CD14-positive monocyte (primary cell): ENCODE measurements around the gene CACNA1B. TPM values are rescaled to one million over a fixed set of nuclear protein-coding genes. Genes with fewer than 3 reads are reported as not detected.

Source experiments
- DNase-seq, 3 donors: peaks; one replicate each; pipeline ENCODE4 v3.0.0-alpha.2; 2011 to 2022
- H2AFZ ChIP-seq: 2 replicates; pipeline ENCODE4 v1.6.0; 2012; ENCODE audit warnings: mild to moderate bottlenecking, low read depth, low read length, inconsistent platforms; ENCODE audit not compliant: insufficient read depth, poor library complexity, severe bottlenecking
- H3K27ac ChIP-seq, 2 donors: 1 replicate in 1 of 2; 2 replicates in 1 of 2; pipeline ENCODE4 v1.5.1; 2012 to 2013; ENCODE audit warnings: low read length in 2 of 2, control low read depth in 1 of 2, inconsistent platforms in 1 of 2, low read depth in 1 of 2, mild to moderate bottlenecking in 1 of 2
- H3K27me3 ChIP-seq, 2 donors: one replicate each; pipeline versions ENCODE4 v1.6.0 to v1.6.1; 2011 to 2013; ENCODE audit warnings: low read length in 2 of 2; ENCODE audit not compliant: control insufficient read depth in 2 of 2, insufficient read depth in 2 of 2
- H3K36me3 ChIP-seq, 2 donors: replicated peaks in 1 of 2; 1 replicate in 1 of 2; 2 replicates in 1 of 2; pipeline versions ENCODE4 v1.5.1 to v1.6.1; 2012 to 2013; ENCODE audit warnings: low read length in 2 of 2, control low read depth in 1 of 2, inconsistent platforms in 1 of 2, mild to moderate bottlenecking in 1 of 2; ENCODE audit not compliant: insufficient read depth in 2 of 2, control insufficient read depth in 1 of 2
- H3K4me1 ChIP-seq, 2 donors: 1 replicate in 1 of 2; 2 replicates in 1 of 2; pipeline versions ENCODE4 v1.5.1 to v1.6.1; 2012 to 2013; ENCODE audit warnings: low read length in 2 of 2, control low read depth in 1 of 2, inconsistent platforms in 1 of 2, mild to moderate bottlenecking in 1 of 2, moderate library complexity in 1 of 2; ENCODE audit not compliant: insufficient read depth in 2 of 2, control insufficient read depth in 1 of 2
- H3K4me2 ChIP-seq: replicated peaks from 2 replicates; pipeline ENCODE3; 2012; ENCODE audit warnings: low read length, moderate library complexity, mild to moderate bottlenecking; ENCODE audit not compliant: poor library complexity, severe bottlenecking; ENCODE audit errors: extremely low read depth
- H3K4me3 ChIP-seq, 3 experiments: fragments of 200-600 bp in 1 of 3; sonication (generic) in 1 of 3; replicated peaks in 1 of 3; 1 replicate in 2 of 3; 2 replicates in 1 of 3; pipeline ENCODE4 v1.5.1; 2011 to 2013; ENCODE audit warnings: low read length in 3 of 3, mild to moderate bottlenecking in 3 of 3, control low read depth in 2 of 3, low read depth in 2 of 3, inconsistent platforms in 1 of 3, moderate library complexity in 1 of 3
- H3K79me2 ChIP-seq: 2 replicates; pipeline ENCODE4 v1.6.0; 2012; ENCODE audit warnings: mild to moderate bottlenecking, control low read depth, inconsistent platforms, low read length, moderate library complexity; ENCODE audit not compliant: insufficient read depth
- H3K9ac ChIP-seq: 2 replicates; pipeline ENCODE4 v1.6.0; 2017; ENCODE audit warnings: low read length, mild to moderate bottlenecking; ENCODE audit not compliant: insufficient read depth, poor library complexity, severe bottlenecking
- H3K9me3 ChIP-seq, 2 donors: replicated peaks in 1 of 2; 1 replicate in 1 of 2; 2 replicates in 1 of 2; pipeline versions ENCODE4 v1.5.1 to v1.6.1; 2012 to 2013; ENCODE audit warnings: low read length in 2 of 2, control low read depth in 1 of 2; ENCODE audit not compliant: control insufficient read depth in 1 of 2, insufficient read depth in 1 of 2
- H4K20me1 ChIP-seq: 2 replicates; pipeline ENCODE4 v1.6.0; 2012; ENCODE audit warnings: mild to moderate bottlenecking, low read length, control low read depth, moderate library complexity; ENCODE audit not compliant: insufficient read depth
- H3K27ac Mint-ChIP-seq, 7 donors: one replicate each; pipeline ENCODE4 v1.8.0; 2020; ENCODE audit warnings: mild to moderate bottlenecking in 7 of 7, mixed read lengths in 7 of 7, moderate library complexity in 6 of 7, inconsistent platforms in 2 of 7
- H3K27me3 Mint-ChIP-seq, 3 donors: one replicate each; pipeline ENCODE4 v1.8.0; 2021 to 2022; ENCODE audit warnings: low read depth in 3 of 3, mild to moderate bottlenecking in 3 of 3, mixed read lengths in 3 of 3, moderate library complexity in 3 of 3, inconsistent platforms in 1 of 3
- H3K36me3 Mint-ChIP-seq, 2 donors: one replicate each; pipeline ENCODE4 v1.8.0; 2020; ENCODE audit warnings: mixed read lengths in 2 of 2, inconsistent platforms in 1 of 2, mild to moderate bottlenecking in 1 of 2
- H3K4me1 Mint-ChIP-seq: one replicate; pipeline ENCODE4 v1.8.0; 2020; ENCODE audit warnings: mild to moderate bottlenecking, mixed read lengths
- H3K4me3 Mint-ChIP-seq, 2 donors: one replicate each; pipeline ENCODE4 v1.8.0; 2020; ENCODE audit warnings: mild to moderate bottlenecking in 2 of 2, mixed read lengths in 2 of 2, moderate library complexity in 1 of 2
- H3K9me3 Mint-ChIP-seq, 7 donors: one replicate each; pipeline ENCODE4 v1.8.0; 2020 to 2022; ENCODE audit warnings: mixed read lengths in 7 of 7, mild to moderate bottlenecking in 6 of 7, moderate library complexity in 6 of 7, inconsistent platforms in 2 of 7
- CTCF ChIP-seq: fragments of 200-600 bp; IDR thresholded peaks from one replicate; pipeline ENCODE4 v1.8.0; 2022; ENCODE audit warnings: antibody characterized with exemption, mild to moderate bottlenecking
- WGBS: methylation state at CpG from one replicate; pipeline ENCODE4 v1.1.5; 2013; ENCODE audit warnings: missing lambda C conversion rate; ENCODE audit not compliant: insufficient coverage; 5-methylcytosine and 5-hydroxymethylcytosine counted together
- intact Hi-C, 2 donors: fragments of 100-400 bp; cut with micrococcal nuclease; formaldehyde crosslinking; loops; one replicate each; pipeline versions ENCODE4 v1.15.0 to v1.15.1; 2023
- polyA plus RNA-seq, 3 donors: library from polyadenylated mRNA; depleted of rRNA in 1 of 3; unstranded in 2 of 3; stranded (reverse) in 1 of 3; fragments of 300-500 nt in 2 of 3; fragments of >200 nt in 1 of 3; fragmentation: Illumina TruSeq in 2 of 3; gene quantifications; 1 replicate in 2 of 3; 2 replicates in 1 of 3; pipeline ENCODE4 v1.2.3, GENCODE V29; 2012 to 2021

Gene CACNA1B
- polyA plus RNA-seq, 3 donors = not detected

GRCh38 chr9:137949260-137949659, 71.7 kb downstream of the CACNA1B start:
- H3K4me1 Mint-ChIP-seq = no peaks in the 10 kb centered on the region
- Histone ChIP-seq H3K9ac (no peak overlapping the region), H3K4me2 (no peak overlapping the region), H3K79me2 (no peaks in the 10 kb centered on the region), H4K20me1 (no peaks in the 10 kb centered on the region), H3K4me1 (no peaks in the 10 kb centered on the region), H3K27me3 (no peaks in the 10 kb centered on the region), H3K36me3 (no peaks in the 10 kb centered on the region), H3K4me3 (no peak overlapping the region), H3K9me3 (peaks cover 36 to 40% of the 10 kb centered on the region in 2 donors), H3K27ac (no peak overlapping the region), H2AFZ (no peak overlapping the region)
- H3K9me3 Mint-ChIP-seq = peaks cover 8 to 28% (median 23%) of the 10 kb centered on the region in 7 donors
- no peaks in the 10 kb centered on the region for H3K27me3 Mint-ChIP-seq
- no peak overlapping the region for H3K27ac Mint-ChIP-seq
- no peaks in the 10 kb centered on the region for H3K36me3 Mint-ChIP-seq
- no peak for DNase-seq
- no peak for TF ChIP-seq CTCF
- WGBS = 98% methylated on average over 7 of the region's 8 CpGs
- H3K4me3 Mint-ChIP-seq = no peak overlapping the region
- intact Hi-C loops = no loop called here

- peaks cover 18 to 22% of the 10 kb centered on the region in 2 donors for H3K9me3 ChIP-seq
- H3K4me1 ChIP-seq = no peaks in the 10 kb centered on the region
- H2AFZ ChIP-seq = no peak overlapping the region
- H3K4me3 Mint-ChIP-seq = no peak overlapping the region
- H3K27me3 Mint-ChIP-seq = no peaks in the 10 kb centered on the region
- no peaks in the 10 kb centered on the region for H3K4me1 Mint-ChIP-seq
- H3K36me3 Mint-ChIP-seq = no peaks in the 10 kb centered on the region
- intact Hi-C loops = no loop called here
- no peak overlapping the region for H3K4me3 ChIP-seq
- no peaks in the 10 kb centered on the region for H3K79me2 ChIP-seq
- H3K36me3 ChIP-seq = no peaks in the 10 kb centered on the region
- H4K20me1 ChIP-seq = no peaks in the 10 kb centered on the region
- H3K9me3 Mint-ChIP-seq = peaks cover 5 to 14% (median 10%) of the 10 kb centered on the region in 7 donors
- no peak overlapping the region for H3K4me2 ChIP-seq
- H3K27ac Mint-ChIP-seq = no peak overlapping the region
- no peak for TF ChIP-seq CTCF
- no peaks in the 10 kb centered on the region for H3K27me3 ChIP-seq
- no peak overlapping the region for H3K27ac ChIP-seq
- WGBS = 90% methylated on average over 6 of the region's 8 CpGs
- DNase-seq = no peak
- H3K9ac ChIP-seq = no peak overlapping the region
Measured at GRCh38 chr9:137951107-137951506, 73.5 kb downstream of the CACNA1B start.
